GM19043 (cell line): Measurements from ENCODE around the gene TMEM220.

Experiments used
- ATAC-seq: cut with Tn5 transposase; IDR thresholded peaks from one replicate; pipeline ENCODE4 v1.9.1; 2021; ENCODE audit warnings: low read depth; ENCODE audit not compliant: unreplicated experiment

TMEM220 gene

GRCh38 chr17:10729334-10730193, at the start of gene TMEM220:
TMEM220 (minus strand) TSS chr17:10730023; CDS start chr17:10729851, 172 bp downstream.
- ATAC-seq = peak; percentile 77

- no peak for ATAC-seq
These were observed 49.8 kb upstream of the TMEM220 start for GRCh38 chr17:10779609-10780008.

GRCh38 chr17:10777890-10778289, 48.1 kb upstream of the TMEM220 start:
- ATAC-seq = no peak

- no peak for ATAC-seq
These were observed 47.4 kb upstream of the TMEM220 start for GRCh38 chr17:10777131-10777807.

- ATAC-seq = no peak
These were observed 46.6 kb upstream of the TMEM220 start for GRCh38 chr17:10776381-10776780.

- no peak for ATAC-seq
These were observed 46.0 kb upstream of the TMEM220 start for GRCh38 chr17:10775740-10776356.

GRCh38 chr17:10775058-10775457, 45.2 kb upstream of the TMEM220 start:
- no peak for ATAC-seq

- no peak for ATAC-seq
These were observed 43.6 kb upstream of the TMEM220 start for GRCh38 chr17:10773391-10773790.

- ATAC-seq = no peak
These were observed 42.9 kb upstream of the TMEM220 start for GRCh38 chr17:10772425-10773380.

- ATAC-seq = no peak
These were observed 41.3 kb upstream of the TMEM220 start for GRCh38 chr17:10771148-10771547.

GRCh38 chr17:10769840-10770239, 40.0 kb upstream of the TMEM220 start:
- ATAC-seq = no peak

- ATAC-seq = no peak
These were observed 39.0 kb upstream of the TMEM220 start for GRCh38 chr17:10768750-10769251.

- ATAC-seq = no peak
These were observed 37.4 kb upstream of the TMEM220 start for GRCh38 chr17:10767232-10767631.

GRCh38 chr17:10762037-10762436, 32.2 kb upstream of the TMEM220 start:
- ATAC-seq = no peak

- no peak for ATAC-seq
These were observed 31.5 kb upstream of the TMEM220 start for GRCh38 chr17:10761281-10761680.

GRCh38 chr17:10758062-10758461, 28.2 kb upstream of the TMEM220 start:
- no peak for ATAC-seq

GRCh38 chr17:10757647-10758046, 27.8 kb upstream of the TMEM220 start:
- no peak for ATAC-seq

- ATAC-seq = no peak
These were observed 27.2 kb upstream of the TMEM220 start for GRCh38 chr17:10757067-10757466.

- ATAC-seq = no peak
These were observed 26.8 kb upstream of the TMEM220 start for GRCh38 chr17:10756619-10757018.

- no peak for ATAC-seq
These were observed 26.4 kb upstream of the TMEM220 start for GRCh38 chr17:10756185-10756584.
